ENCODE data around the gene TOP3B.

DNA sequence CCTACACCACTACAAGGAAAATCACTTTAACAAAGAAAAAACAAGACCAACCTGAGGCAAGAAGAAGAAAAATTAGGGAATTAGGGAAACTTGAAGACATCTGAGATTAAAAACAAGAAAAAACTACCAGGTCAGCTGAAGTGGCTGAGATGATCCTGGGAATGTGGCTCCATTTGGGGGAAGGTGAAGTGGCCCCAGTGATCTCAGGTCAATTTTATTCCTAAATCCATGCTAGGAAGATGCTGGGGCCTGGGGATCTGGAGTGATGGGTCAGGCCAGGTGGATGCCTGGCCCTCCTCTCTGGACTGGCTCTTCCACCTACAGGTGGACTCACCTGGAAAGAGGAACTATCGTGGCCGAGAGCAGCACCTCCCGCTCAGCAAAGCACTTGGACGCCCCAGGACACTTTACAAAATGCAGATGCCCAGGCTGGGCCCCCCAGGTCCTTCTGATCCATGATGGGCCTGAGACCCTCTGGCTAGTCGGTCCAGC, 6.7 kb downstream of the TOP3B start:
- TF ChIP-seq EP300 (IDR thresholded peaks at IDR 0.05) (no peak), POLR2A (IDR thresholded peaks at IDR 0.05) (no peak)
- TF ChIP-seq, protein P1, sequence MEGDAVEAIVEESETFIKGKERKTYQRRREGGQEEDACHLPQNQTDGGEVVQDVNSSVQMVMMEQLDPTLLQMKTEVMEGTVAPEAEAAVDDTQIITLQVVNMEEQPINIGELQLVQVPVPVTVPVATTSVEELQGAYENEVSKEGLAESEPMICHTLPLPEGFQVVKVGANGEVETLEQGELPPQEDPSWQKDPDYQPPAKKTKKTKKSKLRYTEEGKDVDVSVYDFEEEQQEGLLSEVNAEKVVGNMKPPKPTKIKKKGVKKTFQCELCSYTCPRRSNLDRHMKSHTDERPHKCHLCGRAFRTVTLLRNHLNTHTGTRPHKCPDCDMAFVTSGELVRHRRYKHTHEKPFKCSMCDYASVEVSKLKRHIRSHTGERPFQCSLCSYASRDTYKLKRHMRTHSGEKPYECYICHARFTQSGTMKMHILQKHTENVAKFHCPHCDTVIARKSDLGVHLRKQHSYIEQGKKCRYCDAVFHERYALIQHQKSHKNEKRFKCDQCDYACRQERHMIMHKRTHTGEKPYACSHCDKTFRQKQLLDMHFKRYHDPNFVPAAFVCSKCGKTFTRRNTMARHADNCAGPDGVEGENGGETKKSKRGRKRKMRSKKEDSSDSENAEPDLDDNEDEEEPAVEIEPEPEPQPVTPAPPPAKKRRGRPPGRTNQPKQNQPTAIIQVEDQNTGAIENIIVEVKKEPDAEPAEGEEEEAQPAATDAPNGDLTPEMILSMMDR (IDR thresholded peaks at IDR 0.05): no peak

Data from tibial nerve (tissue), 4 donors.